ENCODE results near the gene DUSP11.

DNA sequence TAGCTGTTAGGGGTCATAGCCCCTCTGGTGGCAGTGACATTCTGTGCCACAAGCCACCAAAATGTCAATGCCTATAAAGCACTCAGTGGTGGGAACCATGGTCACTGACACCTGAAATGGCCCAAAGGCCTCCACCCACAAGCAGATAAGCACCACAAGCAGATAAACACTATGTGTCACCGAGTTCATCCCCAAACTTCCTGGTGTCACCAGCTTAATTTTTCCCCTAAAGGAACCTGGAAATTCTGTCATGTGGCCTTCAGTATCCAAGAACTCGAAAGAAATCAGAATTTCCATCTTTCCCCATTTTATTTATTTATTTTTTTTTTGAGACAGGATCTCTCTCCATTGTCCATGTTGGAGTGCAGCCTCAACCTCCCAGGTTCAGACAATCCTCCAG, 39.1 kb downstream of the DUSP11 start:
- TF ChIP-seq, protein P1, sequence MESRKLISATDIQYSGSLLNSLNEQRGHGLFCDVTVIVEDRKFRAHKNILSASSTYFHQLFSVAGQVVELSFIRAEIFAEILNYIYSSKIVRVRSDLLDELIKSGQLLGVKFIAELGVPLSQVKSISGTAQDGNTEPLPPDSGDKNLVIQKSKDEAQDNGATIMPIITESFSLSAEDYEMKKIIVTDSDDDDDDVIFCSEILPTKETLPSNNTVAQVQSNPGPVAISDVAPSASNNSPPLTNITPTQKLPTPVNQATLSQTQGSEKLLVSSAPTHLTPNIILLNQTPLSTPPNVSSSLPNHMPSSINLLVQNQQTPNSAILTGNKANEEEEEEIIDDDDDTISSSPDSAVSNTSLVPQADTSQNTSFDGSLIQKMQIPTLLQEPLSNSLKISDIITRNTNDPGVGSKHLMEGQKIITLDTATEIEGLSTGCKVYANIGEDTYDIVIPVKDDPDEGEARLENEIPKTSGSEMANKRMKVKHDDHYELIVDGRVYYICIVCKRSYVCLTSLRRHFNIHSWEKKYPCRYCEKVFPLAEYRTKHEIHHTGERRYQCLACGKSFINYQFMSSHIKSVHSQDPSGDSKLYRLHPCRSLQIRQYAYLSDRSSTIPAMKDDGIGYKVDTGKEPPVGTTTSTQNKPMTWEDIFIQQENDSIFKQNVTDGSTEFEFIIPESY (IDR thresholded peaks at IDR 0.05; ENCODE audit: borderline replicate concordance, low read depth), result no peak
- TF ChIP-seq TEAD4 (IDR thresholded peaks at IDR 0.05; ENCODE audit: borderline replicate concordance, insufficient read depth) (no peak), SMC3 (IDR thresholded peaks at IDR 0.05; ENCODE audit: low read depth, low read length) (no peak), POLR2AphosphoS5 (IDR thresholded peaks at IDR 0.05; ENCODE audit: low read depth, low read length) (no peak), ELF1 (IDR thresholded peaks at IDR 0.05) (no peak), GATA2 (CRISPR knock-in tag; IDR thresholded peaks at IDR 0.05) (no peak), RAD21 (IDR thresholded peaks at IDR 0.05; ENCODE audit: low read length) (no peak), TAF1 (IDR thresholded peaks at IDR 0.05; ENCODE audit: borderline replicate concordance, low read depth, low read length) (no peak), EZH2phosphoT487 (IDR thresholded peaks at IDR 0.05; ENCODE audit: borderline replicate concordance, low read depth) (no peak), JUND (IDR thresholded peaks at IDR 0.05) (no peak), NFIC (IDR thresholded peaks at IDR 0.05; ENCODE audit: borderline replicate concordance) (no peak)
- TF ChIP-seq, protein P2, sequence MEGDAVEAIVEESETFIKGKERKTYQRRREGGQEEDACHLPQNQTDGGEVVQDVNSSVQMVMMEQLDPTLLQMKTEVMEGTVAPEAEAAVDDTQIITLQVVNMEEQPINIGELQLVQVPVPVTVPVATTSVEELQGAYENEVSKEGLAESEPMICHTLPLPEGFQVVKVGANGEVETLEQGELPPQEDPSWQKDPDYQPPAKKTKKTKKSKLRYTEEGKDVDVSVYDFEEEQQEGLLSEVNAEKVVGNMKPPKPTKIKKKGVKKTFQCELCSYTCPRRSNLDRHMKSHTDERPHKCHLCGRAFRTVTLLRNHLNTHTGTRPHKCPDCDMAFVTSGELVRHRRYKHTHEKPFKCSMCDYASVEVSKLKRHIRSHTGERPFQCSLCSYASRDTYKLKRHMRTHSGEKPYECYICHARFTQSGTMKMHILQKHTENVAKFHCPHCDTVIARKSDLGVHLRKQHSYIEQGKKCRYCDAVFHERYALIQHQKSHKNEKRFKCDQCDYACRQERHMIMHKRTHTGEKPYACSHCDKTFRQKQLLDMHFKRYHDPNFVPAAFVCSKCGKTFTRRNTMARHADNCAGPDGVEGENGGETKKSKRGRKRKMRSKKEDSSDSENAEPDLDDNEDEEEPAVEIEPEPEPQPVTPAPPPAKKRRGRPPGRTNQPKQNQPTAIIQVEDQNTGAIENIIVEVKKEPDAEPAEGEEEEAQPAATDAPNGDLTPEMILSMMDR (IDR thresholded peaks at IDR 0.05), result no peak
- TF ChIP-seq, protein P3, sequence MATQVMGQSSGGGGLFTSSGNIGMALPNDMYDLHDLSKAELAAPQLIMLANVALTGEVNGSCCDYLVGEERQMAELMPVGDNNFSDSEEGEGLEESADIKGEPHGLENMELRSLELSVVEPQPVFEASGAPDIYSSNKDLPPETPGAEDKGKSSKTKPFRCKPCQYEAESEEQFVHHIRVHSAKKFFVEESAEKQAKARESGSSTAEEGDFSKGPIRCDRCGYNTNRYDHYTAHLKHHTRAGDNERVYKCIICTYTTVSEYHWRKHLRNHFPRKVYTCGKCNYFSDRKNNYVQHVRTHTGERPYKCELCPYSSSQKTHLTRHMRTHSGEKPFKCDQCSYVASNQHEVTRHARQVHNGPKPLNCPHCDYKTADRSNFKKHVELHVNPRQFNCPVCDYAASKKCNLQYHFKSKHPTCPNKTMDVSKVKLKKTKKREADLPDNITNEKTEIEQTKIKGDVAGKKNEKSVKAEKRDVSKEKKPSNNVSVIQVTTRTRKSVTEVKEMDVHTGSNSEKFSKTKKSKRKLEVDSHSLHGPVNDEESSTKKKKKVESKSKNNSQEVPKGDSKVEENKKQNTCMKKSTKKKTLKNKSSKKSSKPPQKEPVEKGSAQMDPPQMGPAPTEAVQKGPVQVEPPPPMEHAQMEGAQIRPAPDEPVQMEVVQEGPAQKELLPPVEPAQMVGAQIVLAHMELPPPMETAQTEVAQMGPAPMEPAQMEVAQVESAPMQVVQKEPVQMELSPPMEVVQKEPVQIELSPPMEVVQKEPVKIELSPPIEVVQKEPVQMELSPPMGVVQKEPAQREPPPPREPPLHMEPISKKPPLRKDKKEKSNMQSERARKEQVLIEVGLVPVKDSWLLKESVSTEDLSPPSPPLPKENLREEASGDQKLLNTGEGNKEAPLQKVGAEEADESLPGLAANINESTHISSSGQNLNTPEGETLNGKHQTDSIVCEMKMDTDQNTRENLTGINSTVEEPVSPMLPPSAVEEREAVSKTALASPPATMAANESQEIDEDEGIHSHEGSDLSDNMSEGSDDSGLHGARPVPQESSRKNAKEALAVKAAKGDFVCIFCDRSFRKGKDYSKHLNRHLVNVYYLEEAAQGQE (IDR thresholded peaks at IDR 0.05; ENCODE audit: low read depth, low read length), result no peak
